T-helper 2 cell treated with Interferon-gamma antibody and Interleukin-4, amounts not matched to agents 100 ng/mL and 5 ng/mL, for 36 hours (primary cell): Measurements from ENCODE around the gene TAF12. TPM values are rescaled to one million over a fixed set of nuclear protein-coding genes. Genes with fewer than 3 reads are reported as not detected.
"Not testable (repeated sequence)": the region's sequence is repeated elsewhere in the genome, so short reads cannot be mapped to it uniquely, and the experiment has no call there.

ENCODE experiments used
- intact Hi-C: fragments of 100-400 bp; cut with micrococcal nuclease; formaldehyde crosslinking; loops from one replicate; pipeline ENCODE4 v1.15.1; 2023
- total RNA-seq: library from RNA; stranded (reverse); gene quantifications from 2 replicates; pipeline ENCODE4 v1.2.3, GENCODE V29; 2022

TAF12 gene
- total RNA-seq, 1 donor from 2014 or later: 35.1 TPM

DNA sequence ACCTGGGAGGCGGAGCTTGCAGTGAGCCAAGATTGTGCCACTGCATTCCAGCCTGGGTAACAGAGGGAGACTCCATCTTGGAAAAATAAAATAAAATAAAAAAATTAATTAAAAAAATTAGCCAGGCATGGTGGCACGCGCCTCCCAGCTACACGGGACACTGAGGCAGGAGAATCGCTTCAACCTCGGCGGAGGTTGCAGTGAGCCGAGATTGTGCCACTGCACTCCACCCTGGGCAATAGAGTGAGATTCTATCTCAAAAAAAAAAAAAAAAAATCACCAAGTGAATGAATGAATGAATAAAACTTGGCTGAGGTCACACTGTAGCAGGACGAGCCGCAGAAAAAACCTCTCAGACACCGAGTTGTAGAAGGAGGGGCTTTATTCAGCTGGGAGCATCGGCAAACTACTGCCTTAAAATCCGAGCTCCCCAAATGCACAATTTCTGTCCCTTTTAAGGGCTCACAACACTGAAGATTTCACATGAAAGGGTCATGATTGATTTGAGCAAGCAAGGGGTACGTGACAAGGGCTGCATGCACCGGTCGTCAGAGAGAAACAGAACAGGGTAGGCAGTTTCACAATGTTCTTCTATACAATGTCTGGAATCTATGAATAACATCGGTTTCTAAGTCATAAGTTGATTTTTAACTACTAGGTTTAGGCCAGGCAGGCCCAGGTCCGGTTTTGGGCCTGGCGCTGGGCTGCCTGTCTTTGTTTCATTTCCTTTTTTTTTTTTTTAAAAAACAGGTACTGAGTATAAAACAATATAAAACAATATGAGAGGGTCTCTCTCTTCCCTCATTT lies 56.1 kb downstream of the TAF12 start:
- intact Hi-C loops: not testable (repeated sequence)

DNA sequence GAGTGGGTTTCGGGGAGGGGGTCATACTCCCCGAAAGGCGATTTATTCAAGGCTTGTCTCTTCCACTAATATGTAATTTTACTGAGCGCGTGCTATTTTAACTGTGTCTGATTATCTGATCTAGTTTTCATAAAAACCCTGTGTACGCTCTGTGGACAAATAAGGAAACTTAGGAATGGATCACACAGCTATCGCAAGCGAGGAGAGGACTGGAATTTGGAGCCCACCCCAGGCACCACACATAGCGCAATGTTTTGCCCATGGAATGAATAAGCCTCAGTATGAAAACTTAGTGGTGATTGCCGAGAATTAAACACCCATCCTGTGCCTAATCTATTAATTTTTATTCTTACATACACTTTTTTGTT lies 60.6 kb downstream of the TAF12 start:
- intact Hi-C loops: loop anchor here (5.0 kb wide), 4 partner anchors 85 to 600 kb away; partner anchors contain the start of genes GMEB1, MED18 and SRSF4

DNA sequence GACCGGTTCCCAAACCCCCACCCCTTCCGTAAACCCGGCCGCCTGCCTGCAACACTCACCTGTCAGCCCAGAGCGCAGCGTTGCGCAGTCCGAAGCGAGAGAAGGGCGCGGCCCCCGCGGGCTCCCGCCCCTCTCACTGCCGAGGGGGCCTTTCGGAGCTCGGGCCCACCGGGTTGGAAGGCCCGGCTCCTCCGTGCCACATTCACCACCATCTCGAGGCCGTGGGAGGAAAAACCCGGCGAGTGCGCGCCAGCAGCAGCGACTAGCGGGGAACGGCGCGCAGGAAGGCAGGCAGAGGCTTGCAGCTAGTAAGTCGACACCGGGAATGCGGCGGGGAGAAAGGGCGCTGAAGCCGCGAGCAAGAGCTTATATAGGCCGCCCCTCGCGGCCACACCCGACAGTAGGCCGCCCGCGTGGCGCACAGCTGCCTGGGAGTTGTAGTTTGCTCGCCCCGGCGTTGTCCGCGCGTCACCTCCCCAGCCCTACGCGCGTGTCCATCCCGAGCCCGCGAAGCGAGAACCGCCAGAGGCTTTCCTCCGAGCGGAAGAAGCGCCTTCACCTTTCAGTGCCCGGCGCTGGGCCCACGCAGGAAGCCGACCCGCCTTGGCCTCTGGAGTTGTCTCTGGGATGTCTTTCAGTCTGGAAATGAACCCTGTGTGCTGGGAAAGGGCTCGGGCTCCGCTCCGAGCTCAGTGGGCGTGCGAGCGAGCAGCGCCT lies 61.2 kb downstream of the TAF12 start:
- intact Hi-C loops: loop anchor here (1.0 to 5.0 kb wide), 8 partner anchors 29 to 601 kb away; partner anchors contain the start of genes GMEB1, MED18, RCC1 and SRSF4

DNA sequence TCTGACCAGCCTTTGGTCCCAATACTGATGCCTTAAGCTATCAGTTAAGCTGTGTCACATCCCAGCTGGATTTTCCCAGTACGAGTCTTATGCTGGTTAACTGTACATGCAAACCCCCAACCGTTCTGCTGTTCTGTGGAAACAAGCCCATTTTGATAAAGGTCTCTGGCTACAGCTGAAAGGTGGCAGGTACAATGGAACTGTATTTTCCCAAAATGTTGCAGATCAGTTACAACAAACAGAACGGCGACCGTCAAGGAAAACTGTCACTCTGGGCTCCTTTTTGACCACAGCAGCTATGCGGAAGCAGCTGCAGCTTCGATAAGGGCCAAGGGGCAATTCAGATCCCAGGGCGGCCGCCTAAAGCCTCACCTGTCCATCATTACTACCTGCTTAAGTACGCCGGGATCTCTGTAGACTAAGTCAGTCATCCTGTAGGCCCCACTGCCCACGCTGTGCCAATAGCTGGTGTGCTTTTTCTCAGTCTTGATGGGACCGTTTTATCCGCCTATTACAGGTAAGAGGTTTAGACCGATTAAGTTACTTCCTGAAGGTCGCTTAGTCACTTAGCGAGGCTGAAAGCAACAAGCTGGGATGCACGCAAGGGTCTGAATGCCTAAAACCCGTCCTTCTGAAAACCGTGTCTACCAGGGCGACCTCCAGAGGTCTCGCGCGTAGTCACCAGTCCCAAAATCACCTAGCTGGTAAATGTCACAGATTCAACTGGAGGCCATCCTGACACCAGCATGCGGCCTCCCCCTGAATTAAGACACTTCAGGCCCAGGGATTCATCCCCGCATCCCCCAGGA lies 61.9 kb downstream of the TAF12 start:
- intact Hi-C loops: loop anchor here (1.0 to 5.0 kb wide), 8 partner anchors 29 to 601 kb away; partner anchors contain the start of genes GMEB1, MED18, RCC1 and SRSF4

DNA sequence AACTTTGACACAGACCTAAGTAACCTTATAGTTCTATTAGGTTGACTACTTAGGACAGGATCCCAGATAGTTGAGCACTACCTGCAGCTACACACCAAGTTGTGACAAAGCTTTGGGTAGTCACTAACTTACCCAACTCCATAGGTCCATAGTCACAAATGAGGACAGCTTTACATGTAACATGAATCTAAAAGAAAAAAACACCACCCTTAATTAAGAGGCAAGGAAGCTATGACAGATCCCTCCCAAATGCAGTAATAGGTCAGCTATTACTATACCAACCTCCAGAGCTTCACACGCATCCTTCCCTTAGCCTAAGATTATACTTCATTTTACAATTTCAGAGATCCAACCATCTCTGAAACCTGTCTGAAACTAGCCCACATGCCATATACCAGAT lies 63.5 kb downstream of the TAF12 start:
- intact Hi-C loops: no loop called here

DNA sequence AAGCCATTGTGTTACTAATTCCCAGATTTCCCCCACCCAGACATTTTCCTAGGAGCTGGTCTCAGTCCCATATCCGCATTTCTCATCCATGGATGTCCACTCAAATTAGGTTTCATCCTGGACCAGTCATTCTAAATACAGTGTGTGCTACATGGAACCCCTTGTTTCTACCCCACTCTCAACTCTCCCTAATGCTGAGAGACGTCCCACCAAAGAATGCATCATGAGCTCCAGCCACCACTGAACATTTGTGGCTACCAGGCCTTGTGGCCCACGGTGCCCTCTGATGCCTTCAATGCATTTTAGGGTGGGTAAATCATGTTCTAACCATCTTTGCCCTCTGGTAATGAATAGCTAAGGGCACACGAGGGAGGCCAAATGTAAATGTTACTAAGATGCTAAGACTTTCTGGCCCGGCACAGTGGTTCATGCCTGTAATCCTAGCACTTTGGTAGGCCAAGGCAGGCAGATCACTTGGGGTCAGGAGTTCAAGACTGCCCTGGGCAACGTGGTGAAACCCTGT lies 64.1 kb downstream of the TAF12 start:
- intact Hi-C loops: no loop called here

DNA sequence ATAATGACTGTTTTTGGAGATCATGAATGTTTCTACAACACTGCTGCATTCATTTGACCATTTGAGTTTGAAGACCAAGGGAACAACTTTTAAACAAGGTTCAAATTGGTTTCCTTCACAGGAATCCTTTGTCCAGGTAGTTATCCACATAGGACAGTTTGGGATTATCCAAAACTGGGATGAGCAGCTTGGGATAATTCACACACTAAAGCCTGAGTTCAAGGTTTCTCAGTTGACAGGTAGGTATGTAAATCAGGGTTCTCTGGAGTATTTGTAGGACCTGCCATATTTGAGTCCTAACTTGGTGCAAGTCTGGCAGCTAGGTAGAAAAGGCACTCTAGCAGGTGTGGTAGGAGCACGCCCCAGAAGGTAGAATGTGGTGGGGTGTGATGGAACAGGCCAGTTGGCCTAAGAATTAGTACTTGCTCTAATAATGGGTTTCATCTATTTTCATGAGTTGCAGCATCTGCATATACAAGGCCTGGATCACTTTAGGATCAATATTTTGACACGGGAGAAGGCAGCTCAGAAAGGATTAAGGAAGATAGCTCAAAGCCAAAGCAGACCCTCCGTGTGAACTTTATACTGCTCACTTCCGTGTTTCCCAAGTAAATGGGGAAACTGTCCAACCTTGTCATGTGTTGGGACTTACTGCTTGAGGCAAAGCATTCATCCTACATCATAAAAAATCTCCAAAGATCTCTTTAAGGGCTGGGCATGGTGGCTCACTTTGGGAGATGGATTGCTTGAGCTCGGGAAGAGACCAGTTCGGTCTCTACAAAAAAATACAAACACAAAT lies 64.9 kb downstream of the TAF12 start:
- intact Hi-C loops: no loop called here

DNA sequence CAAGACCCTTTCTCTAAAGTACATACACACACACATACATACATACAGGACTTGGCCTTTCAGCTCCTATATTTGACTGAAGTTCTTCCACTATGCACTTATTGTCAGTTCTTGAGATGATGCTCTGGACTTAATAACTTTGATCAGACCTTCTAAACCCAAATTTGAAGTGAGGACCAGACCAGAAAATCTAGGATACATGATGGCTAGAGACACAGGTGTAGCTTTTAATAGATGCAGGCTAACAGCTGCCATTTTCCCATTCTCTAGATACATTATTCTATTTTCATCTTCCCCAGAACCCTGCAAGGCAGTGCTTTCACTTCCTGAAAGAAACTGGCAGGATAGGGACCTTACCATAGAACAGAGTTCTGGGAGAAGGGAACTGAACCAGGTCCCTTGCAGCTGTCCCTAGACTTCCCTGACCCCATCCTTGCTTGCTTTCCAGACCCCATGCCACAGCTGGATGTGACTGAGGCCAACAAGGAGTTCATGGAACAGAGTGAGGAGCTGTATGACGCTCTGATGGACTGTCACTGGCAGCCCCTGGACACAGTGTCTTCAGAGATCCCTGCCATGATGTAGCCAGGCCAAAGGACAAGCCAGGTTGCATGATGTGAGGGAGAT lies 65.7 kb downstream of the TAF12 start:
- intact Hi-C loops: no loop called here

DNA sequence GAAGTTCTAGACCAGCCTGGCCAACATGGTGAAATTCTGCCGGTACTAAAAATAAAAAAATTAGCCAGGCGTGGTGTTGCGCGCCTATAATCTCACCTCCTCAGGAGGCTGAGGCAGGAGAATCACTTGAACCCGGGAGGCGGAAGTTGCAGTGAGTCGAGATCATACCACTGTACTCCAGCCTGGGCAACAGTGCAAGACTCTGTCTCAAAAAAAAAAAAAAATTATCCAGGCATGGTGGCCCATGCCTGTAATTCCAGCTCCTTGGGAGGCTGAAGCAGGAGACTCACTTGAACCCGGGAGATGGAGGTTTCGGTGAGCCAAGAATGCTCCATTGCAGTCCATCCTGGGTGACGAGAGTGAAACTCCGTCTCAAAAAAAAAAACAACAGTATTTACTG lies 69.3 kb downstream of the TAF12 start:
- intact Hi-C loops: no loop called here

DNA sequence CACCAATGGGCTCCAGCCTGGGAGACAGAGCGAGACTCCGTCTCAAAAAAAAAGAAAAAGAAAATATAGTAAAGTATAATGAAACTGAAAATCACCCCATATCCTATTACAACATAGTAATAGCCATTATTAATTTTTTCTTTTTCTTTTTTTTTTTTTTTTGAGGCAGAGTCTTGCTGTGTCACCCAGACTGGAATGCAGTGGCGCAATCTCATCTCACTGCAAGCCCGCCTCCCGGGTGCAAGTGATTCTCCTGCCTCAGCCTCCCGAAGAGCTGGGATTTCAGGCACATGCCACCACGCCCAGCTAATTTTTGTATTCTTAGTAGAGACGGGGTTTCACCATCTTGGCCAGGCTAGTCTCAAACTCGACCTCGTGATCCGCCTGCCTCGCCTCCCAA lies 70.0 kb downstream of the TAF12 start:
- intact Hi-C loops: not testable (repeated sequence)

DNA sequence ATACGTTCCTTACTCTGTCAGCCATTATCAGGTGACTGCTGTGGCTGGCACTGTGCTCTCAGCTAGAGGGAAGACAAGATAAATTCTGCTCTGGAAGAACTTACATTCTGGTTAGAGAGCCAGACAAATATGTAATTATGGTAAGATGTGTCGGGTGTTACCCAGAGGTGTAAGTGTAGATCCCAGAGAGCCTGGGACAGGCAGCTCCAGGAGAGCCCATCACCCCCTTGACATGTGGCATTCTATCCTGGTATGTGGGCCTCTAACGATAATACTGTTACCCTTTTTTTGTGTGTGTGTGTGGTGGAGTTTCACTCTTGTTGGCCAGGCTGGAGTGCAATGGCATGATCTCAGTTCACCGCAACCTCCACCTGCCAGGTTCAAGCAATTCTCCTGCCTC lies 71.0 kb downstream of the TAF12 start:
- intact Hi-C loops: no loop called here

DNA sequence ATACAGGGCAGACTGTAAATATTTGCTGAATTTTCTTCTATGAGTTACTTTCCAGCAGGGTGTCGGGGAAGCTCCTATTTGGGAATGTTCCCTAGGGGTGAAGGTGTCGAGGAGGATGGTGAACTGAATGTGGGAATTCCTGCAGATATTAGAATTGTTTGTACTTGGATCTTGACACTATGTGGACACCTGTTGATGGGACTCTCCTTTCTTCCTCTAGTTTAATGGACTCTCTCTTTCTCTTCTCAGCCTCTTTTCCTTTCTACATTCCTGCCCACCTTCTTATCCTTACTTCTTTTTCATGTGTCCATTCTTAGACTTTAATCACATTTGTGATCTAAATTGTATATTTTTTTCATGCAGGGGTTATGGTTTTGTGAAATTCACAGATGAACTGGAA lies 75.9 kb downstream of the TAF12 start:
- intact Hi-C loops: no loop called here

DNA sequence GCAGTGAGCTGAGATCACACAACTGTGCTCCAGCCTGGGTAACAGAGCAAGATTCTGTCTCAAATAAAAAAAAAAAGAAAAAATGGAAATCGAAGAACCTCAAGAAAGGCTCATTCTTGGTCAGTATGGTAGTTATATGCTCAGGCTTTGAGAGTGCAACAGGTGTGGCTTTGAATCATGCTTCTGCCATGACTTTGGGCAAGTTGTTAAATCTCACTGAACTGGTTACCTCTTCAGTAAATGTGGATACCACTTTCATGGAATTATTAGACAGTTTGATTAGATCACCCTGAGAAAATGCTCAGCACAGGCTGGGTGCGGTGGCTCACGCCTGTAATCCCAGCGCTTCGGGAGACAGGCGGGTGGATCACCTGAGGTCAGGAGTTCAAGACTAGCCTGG lies 77.1 kb downstream of the TAF12 start:
- intact Hi-C loops: no loop called here

DNA sequence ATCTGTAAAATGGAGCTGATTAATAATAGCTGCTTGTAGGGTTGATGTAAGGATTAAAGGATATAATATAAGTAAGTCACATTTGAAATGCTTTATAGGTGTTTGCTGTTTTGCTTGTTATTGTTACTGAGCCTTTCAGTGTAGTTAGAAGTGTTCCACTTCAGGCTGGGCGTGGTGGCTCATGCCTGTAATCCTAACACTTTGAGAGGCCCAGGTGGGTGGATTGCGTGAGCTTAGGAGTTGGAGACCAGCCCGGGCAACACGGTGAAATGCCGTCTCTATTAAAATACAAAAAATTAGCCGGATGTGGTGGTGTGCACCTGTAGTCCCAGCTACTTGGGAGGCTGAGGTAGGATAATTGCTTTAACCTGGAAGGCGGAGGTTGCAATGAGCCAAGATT lies 77.8 kb downstream of the TAF12 start:
- intact Hi-C loops: no loop called here

DNA sequence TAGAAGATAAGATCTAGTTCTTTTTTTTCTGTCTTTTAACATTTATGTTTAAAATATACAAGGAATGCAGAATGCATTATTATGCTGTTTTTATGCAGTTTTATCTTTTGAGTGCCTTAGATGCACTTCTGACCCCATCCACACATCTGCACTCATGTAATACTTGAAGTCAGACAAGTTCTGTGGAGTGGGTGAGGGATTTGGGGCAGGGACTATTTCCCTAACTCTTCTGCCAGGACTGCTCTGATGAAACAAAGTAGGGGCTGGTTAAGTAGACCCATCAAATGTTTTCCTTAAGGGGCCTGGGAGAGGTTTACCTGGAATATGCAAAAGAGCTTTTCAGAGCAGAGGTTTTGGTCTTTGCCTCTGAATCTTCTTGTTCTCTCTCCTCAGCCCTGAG lies 78.6 kb downstream of the TAF12 start:
- intact Hi-C loops: no loop called here

DNA sequence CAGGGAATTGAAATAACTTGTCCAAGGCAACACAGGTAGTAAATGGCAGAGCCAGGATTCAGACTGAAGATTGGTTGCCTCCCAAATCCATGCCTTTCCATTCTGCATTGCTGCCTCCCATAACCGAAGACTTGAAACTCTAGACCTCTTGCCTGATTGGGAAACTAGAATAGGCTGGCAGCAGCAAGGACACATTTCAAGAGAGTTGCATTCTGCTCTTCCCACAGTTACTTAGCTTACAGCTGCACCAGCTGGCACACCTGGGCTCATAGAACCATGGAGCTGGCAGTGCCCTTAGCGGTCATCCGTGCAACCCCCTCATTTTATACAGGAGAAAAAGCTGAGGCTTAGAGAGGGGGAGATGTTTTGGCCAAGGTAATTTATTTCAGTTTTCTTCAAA lies 82.0 kb downstream of the TAF12 start:
- intact Hi-C loops: no loop called here
